Mononuclear cell (primary cell): Measurements from ENCODE around the gene ZMYND12. TPM values are rescaled to one million over a fixed set of nuclear protein-coding genes. Genes with fewer than 3 reads are reported as not detected.

Experiments
- H3K27me3 ChIP-seq: 2 replicates; pipeline ENCODE4 v1.6.0; 2011; ENCODE audit warnings: low read length, control low read depth; ENCODE audit not compliant: insufficient read depth
- H3K4me1 ChIP-seq: 2 replicates; pipeline ENCODE4 v1.5.1; 2011; ENCODE audit warnings: mild to moderate bottlenecking, low read length, control low read depth; ENCODE audit not compliant: insufficient read depth
- H3K4me3 ChIP-seq: 2 replicates; pipeline ENCODE4 v1.5.1; 2011; ENCODE audit warnings: mild to moderate bottlenecking, low read length, moderate library complexity
- H3K9me3 ChIP-seq: 2 replicates; pipeline ENCODE4 v1.5.1; 2011; ENCODE audit warnings: low read depth, mild to moderate bottlenecking, control low read depth, low read length
- total RNA-seq: library from RNA; depleted of rRNA; stranded (reverse); fragments of >200 nt; gene quantifications from one replicate; pipeline ENCODE4 v1.2.3, GENCODE V29; 2012

Gene ZMYND12
- total RNA-seq, 1 donor, result 0.84 TPM

DNA sequence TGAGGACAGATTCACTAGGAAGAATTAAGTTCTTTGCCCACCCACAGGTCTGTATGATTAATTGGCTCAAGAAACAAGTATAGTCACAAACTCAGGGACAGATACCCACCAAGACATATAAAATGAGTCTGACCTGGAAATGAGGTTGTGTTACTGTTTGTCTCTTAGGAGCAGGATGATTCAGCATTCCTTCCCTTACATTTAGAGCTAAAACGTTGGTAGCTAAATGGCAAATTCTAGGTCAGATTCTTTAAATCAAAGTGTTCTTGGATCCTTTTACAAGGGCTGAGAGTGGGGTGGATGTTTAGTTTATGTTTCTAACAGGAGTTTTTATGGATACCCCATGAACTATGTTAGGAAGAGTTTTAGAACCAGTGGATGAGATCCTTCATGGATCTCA lies 70.5 kb downstream of the ZMYND12 start:
- H3K4me1 ChIP-seq, result peaks cover 8% of the 10 kb centered on the region
- H3K9me3 ChIP-seq, result no peaks in the 10 kb centered on the region
- H3K27me3 ChIP-seq, result peaks cover 21% of the 10 kb centered on the region
- H3K4me3 ChIP-seq, result no peak overlapping the region

- peaks cover 8% of the 10 kb centered on the region for H3K4me1 ChIP-seq
- peak overlapping the region; percentile 36 for H3K4me3 ChIP-seq
- H3K27me3 ChIP-seq, result peaks cover 28% of the 10 kb centered on the region
- no peaks in the 10 kb centered on the region for H3K9me3 ChIP-seq
Observed at GRCh38 chr1:42381280-42381673, 74.5 kb downstream of the ZMYND12 start.

GRCh38 chr1:42380586-42381279 lies 75.1 kb downstream of the ZMYND12 start, which contains the start of gene RIMKLA:
Gene RIMKLA, plus strand, starts transcription at chr1:42380792. Its CDS starts 143 bp downstream, at chr1:42380935.
- Histone ChIP-seq H3K9me3 (no peaks in the 10 kb centered on the region), H3K4me1 (peaks cover 8% of the 10 kb centered on the region), H3K4me3 (peak within 1 kb of the TSS; percentile 36)

More at GRCh38 chr1:42380586-42381279, 75.1 kb downstream of the ZMYND12 start, which contains the start of gene RIMKLA:
- peaks cover 28% of the 10 kb centered on the region for H3K27me3 ChIP-seq

Other genes with a start within 250 kb of the ZMYND12 start
- 86.7 TPM for gene FOXJ3, start 120.8 kb downstream of the ZMYND12 start, total RNA-seq
- 0.10 TPM for gene RIMKLA, start 75.2 kb downstream of the ZMYND12 start, total RNA-seq
- gene PPCS, start 521 bp upstream of the ZMYND12 start, total RNA-seq, result 35.6 TPM
- gene CCDC30, start 7.3 kb upstream of the ZMYND12 start, total RNA-seq, result 2.3 TPM
- gene PPIH, start 202.4 kb upstream of the ZMYND12 start, total RNA-seq, result 26.1 TPM
- gene YBX1, start 226.4 kb upstream of the ZMYND12 start, total RNA-seq, result 446 TPM